ENCODE data around the gene LMNTD2.

LMNTD2 gene, protein sequence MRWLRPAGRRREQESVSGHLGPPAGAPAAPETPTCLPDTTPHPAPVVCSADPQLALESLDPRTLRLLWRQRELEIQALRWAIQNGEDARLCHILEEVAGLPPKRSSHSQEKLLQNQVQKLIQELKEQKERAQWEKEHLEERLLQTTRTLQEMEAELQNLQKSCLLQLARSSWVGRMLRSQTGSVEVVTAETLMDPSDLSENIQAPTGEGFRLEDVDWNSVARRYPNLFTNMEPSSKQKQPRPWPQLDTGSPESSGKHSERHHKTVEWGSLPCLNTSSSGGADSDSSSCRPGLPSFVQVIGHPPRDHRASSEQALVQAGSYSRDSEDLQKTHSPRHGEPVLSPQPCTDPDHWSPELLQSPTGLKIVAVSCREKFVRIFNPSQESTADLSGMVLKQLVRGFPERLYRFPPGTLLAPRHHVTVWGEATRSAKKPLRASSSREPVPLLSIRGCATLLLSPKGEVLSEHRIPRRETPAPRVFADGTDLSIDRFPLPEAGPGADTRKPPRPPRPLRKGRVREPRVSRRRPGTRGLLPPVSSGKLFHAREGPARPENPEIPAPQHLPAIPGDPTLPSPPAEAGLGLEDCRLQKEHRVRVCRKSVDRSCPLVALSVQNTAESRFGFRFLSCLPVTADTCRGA

DNA sequence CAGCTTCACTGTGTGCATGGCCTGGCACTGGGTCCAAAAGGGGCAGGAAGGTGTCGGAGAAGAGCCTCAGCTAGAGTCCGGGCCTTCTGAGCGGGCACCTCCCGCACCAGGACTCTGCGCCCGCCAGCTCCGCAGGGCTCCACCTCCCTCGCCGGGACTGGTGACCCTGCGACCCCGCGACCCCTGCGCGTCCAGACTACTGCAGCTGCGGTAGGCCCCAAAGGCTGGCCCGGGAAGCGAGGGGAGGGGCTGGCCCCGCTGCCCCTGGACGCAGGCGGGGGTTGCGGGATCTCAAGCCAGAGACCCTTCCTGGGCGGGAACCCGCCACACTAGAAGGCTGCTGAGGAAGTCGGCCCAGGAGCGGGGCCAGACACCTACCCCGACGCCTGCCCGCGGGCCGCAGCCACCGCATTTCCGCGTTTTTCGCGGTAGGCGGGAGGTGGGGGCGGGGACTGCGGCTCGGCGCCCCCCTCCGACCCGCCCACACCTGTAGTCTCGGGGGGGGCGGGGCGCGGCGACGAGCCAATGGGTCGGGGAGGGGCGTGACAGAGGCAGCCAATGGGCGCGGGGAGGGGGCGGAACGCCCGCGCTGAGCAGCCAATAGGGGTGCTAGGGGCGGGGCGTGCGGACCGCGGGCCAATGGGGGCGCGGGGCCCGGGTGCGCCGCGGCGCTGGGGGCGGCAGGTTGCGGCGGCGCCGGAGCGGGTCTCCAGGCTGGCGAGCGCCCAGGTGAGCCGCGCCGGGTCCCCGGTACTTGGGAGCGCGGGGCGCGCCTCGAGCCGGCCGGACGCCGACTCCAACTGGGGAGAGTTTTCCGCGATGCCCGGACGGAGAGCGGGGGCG is at the start of gene LMNTD2, which contains the start of gene RASSF7:
TSS of gene LMNTD2 (minus strand) at position 434 of the 843 bp plus-strand sequence. CDS start at position 412, 22 bp downstream.
TSS of gene RASSF7 (plus strand) at position 666 of the 843 bp plus-strand sequence. CDS start 799 bp downstream, outside the sequence.
- peak; percentile 86 for DNase-seq

DNA sequence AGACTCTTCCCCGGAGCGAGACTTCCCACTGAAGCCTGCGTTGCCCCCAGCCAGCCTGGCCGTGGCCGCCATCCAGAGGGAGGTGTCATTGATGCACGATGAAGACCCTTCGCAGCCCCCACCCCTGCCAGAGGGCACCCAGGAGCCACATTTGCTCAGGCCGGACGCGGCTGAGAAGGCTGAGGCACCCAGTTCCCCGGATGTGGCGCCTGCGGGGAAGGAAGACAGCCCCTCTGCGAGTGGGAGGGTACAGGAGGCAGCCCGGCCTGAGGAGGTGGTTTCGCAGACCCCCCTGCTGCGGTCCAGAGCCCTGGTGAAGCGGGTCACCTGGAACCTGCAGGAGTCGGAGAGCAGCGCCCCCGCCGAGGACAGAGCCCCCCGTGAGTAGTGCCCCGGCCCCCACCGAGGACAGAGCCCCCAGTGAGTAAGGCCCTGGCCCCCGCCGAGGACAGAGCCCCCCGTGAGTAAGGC is 48.8 kb upstream of the LMNTD2 start:
- no peak for DNase-seq

DNA sequence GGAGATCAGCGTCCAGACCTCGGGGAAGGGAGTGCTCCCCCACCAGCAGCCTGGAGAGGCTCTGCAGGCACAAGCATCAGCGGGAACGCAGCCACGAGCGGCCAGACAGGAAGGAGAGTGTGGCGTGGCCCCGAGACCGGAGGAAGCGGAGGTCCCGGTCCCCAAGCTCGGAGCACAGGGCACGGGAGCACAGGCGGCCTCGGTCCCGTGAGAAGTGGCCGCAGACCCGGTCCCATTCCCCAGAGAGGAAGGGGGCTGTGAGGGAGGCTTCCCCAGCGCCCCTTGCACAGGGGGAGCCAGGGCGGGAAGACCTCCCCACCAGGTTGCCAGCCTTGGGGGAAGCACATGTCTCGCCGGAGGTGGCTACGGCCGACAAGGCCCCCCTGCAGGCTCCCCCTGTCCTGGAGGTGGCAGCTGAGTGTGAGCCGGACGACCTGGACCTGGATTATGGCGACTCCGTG is 48.3 kb upstream of the LMNTD2 start:
- DNase-seq = no peak

DNA sequence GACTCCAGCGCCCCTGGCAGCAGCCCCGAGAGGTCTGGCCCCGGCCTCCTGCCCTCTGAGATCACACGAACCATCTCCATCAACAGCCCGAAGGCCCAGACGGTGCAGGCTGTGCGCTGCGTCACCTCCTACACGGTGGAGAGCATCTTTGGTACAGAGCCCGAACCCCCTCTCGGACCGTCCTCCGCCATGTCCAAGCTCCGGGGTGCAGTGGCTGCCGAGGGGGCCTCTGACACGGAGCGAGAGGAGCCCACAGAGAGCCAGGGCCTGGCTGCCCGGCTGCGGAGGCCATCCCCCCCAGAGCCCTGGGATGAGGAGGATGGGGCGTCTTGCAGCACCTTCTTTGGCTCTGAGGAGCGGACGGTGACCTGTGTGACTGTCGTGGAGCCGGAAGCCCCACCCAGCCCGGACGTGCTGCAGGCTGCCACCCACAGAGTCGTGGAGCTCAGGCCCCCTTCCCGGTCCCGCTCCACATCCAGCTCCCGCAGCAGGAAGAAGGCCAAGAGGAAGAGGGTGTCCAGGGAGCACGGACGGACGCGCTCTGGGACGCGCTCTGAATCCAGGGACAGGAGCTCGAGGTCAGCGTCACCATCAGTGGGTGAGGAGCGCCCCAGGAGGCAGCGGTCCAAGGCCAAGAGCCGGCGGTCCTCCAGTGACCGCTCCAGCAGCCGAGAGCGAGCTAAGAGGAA is 47.6 kb upstream of the LMNTD2 start:
- no peak for DNase-seq

DNA sequence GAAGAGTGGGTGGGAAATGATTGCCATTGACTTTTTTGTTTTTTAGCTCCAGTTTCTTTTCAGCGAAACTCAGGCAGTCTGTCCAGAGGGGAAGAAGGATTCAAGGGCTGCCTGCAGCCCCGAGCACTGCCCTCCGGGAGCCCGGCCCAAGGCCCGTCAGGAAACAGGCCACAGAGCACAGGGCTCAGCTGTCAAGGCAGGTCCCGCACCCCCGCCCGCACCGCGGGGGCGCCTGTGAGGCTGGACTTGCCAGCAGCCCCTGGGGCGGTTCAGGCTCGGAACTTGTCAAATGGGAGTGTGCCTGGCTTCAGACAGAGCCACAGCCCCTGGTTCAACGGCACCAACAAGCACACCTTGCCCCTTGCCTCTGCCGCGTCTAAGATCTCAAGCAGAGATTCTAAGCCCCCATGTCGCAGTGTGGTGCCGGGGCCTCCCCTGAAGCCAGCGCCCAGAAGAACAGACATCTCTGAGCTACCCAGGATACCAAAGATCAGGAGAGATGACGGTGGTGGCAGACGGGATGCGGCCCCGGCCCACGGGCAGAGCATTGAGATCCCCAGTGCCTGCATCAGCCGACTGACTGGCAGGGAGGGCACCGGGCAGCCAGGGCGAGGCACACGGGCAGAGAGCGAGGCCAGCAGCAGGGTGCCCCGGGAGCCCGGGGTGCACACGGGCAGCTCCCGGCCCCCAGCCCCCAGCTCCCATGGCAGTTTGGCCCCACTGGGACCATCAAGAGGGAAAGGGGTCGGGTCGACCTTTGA is 46.7 kb upstream of the LMNTD2 start:
- DNase-seq = no peak

DNA sequence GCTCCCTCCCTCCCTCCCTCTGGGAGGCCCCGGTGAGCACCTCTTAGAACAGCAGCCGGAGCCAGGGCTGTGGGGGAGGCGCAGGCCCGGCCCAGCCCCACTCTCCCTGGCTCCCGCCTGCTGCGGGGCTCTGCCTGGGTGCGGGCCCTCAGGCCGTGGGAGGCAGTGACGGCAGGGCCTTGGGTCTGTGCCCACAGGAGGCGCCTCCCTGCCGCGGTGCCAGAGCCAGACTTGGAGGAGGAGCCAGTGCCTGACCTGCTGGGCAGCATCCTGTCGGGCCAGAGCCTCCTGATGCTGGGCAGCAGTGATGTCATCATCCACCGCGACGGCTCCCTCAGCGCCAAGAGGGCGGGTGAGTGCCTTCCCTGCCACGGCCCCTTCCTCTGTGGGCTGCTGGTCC is 45.7 kb upstream of the LMNTD2 start:
- DNase-seq = no peak

DNA sequence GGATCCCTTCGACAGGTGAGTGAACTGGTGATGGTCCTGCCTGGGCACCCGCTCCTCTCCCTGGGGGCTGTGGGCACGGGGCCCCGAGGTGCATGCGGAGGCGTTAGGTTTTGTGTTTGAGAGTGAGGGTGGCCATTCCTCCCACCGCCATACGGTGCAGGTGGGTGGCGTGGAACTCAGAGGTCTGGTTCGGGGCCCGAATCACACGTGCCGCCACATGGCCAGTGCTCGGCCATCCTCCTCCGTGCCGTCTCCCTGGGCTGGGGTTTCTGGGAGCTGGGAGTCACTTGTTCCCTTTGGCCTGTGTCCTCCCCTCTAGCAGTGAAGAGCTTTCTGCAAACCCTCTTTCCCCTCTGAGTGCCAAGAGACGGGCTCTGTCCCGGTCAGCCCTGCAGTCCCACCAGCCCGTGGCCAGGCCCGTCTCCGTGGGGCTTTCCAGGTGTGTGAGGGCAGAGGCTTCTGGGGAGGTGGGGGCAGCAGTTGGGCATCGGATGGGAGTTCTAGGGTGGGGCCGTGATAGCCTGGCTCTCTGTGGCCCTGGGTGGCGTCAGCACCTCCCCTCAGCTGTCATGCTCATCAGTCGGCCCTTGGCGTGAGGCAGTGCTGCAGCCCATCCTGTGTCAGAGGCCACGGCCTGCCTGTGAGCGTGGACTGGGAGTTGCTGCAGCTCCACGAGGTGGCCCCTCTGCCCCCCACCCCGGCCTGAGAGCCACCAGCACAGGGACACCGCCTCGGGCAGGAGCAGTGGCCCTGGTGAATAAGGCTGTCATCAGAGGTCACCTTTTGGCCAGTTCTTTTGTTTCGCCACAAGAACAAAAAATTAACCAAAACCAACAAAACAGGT is 45.0 kb upstream of the LMNTD2 start:
- DNase-seq = no peak

DNA sequence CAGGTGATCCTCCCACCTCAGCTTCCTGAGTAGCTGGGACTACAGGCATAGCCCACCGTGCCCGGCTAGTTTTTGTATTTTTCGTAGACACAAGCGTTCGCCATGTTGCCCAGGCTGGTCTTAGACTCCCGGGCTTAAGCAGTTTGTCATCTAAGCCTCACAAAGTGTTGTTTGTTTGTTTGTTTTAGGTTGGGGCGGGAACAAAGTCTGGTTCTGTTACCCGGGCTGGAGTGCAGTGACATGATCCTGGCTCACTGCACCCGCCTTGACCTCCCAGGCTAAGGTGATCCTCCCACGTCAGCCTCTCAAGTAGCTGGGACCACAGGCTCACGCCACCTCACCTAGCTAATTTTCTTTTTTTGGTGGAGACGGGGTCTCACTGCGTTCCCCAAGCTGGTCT is 42.6 kb upstream of the LMNTD2 start:
- no peak for DNase-seq

DNA sequence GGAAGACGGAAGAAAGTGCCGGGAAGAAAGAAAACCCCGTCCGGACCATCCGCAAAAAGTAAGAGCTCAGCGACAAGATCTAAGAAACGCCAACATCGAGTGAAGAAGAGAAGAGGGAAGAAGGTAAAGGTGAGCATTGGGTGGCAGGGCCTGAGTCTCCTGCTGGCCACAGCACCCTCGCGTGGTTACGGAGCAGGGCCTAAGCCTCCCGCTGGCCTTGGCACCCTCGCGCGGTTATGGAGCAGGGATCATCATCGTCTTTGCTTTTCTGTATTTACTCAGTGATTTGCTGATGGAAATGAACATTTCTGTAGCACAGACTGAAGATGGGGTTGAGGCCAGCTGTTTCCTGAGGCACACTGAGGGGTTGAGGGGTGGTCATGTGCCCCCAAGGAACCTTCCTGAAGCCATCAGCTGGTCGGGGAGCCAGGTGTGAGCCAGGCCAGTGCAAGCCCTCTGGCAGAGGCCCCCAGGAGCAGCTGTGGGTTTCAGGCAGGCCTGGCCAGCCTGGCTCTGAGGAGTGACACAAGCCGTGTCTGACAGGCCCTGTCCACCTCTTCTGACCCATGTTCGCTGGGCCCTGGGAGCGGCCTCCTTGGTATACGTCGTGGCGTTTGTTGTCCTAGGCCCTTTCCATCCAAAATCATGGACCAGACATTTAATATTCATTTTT is 41.2 kb upstream of the LMNTD2 start:
- no peak for DNase-seq

DNA sequence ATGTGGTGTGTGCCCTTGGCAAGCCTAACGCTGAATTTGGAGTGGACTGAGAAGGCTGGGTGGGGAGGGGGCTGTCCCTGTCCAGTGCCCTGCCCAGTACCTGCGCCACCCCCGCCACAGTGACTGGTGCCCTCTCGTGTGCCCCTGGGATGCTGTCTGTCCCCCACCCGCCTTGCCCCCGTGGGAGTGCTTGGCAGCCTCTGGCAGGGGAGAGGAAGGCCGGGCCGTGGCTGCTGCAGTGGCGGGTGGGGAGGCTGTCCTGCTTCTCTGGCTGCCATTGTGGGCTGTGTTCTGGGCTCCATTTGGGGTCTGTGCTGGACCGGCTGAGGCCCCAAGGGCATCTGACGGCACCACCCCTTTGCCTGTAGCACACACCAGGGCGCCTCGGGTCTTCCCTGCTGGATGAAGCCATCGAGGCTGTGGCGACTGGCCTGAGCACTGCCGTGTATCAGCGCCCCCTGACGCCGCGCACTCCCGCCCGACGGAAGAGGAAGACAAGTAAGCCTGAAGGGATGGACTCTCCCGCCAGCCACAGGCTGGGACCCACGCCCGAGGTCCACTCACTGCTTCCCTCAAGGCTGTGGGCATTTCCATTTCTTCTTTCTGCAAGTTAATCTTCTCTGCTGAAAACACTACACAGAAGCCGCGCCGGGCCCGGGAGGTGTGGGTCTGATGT is 37.6 kb upstream of the LMNTD2 start:
- DNase-seq = no peak

DNA sequence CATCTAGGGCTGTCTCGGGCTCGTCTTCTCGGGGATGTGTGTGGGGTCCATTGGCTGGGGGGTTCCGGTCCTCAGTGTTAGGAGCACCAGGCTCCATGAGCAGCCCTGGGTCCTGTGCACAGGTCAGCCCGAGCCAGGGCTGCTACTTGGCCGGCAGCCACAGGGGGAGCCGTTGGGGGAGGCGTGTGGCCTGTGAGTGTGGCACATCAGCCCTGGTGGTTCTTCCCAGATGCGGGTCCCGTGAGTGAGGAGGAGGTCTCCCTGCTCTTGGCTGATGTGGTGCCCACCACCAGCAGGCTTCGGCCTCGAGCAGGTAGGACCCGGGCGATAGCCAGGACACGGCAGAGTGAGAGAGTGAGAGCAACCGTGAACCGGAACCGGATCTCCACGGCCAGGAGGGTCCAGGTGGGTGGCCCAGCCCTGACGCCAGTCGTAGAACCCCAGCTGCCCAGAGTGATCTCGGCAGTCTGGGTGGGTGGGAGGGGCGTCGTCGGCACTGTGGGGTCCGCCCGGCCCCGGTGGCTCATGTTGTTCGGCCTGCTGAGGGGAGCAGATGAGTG is 36.7 kb upstream of the LMNTD2 start:
- DNase-seq = no peak

DNA sequence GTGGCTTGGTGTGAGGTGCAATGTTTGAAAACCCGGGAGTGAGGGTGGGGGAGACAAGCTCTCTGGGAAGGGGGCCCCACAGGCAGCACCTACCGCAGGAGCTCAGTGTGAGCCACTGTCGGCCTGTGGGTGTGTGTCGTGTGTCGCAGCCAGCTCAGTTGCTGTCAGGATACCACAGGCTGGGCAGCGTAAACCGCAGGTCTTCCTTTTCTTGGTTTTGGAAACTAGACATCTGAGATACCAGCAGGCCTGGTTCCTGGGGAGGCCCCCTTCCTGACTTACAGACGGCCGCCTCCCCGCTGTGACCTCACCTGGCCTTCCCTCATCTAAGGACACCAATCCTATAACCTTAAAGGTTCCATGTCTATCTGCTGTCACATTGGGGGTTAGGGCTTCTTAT is 35.8 kb upstream of the LMNTD2 start:
- DNase-seq = no peak

DNA sequence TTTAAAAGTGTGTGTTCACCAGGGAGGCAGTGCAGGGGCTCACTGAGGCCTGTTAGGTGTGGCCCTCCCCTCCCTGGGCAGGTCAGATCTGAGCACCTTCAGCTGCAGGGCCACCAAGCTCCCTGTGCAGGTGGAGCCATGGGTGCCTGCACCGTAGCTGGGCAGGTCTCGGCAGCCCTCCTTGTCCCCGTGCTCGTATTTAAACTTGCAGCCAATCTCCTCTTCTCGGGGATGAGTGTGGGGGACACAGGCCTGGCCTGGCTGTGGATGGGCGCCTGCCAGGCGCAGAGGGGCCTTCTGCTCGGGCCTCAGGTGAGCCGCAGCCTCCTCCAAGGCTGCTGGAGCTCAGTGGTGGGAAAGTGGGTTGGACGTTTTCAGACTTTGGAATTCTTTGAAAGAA is 34.9 kb upstream of the LMNTD2 start:
- no peak for DNase-seq

DNA sequence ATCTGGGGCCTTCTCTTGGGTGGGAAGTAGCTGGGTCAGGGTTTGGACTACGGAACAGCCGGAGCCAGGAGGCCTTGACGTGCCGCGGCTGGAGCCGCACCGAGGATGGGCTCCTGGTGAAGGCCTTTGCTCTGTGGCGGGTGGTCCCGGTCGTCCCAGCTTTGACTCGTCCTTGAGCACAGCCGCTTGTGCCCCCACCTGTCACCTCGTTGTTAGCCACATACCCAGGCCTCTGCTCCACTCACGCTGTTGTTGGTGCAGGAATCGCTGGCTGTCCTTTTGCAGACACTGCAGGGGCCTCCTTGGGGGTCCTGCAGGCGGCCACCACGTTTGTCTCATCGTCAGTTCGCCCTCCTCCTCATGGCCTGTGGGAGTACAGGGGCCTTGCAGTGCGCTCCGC is 32.8 kb upstream of the LMNTD2 start:
- no peak for DNase-seq

DNA sequence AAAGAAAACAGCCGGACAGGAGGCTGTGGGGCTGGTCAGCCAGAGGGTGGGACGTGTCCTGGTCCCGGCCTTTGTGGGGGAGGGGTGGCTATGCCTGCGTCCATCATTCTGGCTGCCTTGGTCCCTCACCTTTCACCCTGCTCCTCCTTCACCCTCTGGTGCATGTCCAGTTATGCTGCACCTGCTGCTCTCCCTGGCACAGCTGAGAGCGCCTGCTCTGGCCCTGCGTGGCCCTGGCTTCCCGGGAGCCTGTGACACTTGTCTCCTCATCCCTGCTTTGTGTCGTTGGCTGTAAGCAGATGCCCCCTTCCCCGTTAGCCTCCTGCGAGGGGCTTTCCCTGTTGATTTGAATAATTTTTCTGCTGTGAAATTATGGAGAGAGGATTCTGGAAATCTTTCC is 32.4 kb upstream of the LMNTD2 start:
- DNase-seq = no peak

DNA sequence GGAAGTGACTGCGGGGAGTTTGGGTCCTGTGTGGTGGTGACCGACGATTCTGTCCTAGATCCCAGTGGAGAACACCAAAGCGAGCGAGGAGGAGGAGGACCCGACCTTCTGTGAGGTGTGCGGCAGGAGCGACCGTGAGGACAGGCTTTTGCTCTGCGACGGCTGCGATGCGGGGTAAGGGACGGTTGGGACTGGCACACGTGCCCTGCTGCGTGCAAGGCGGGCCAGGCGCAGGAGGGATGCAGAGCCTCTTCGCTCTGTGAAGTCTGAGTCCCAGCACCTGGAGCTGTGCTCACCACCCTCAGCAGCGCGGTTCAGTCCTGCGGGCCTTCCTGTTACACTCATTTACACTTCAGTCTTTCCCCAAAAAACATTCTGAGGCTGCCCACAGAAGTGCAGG is 32.0 kb upstream of the LMNTD2 start:
- DNase-seq = no peak

DNA sequence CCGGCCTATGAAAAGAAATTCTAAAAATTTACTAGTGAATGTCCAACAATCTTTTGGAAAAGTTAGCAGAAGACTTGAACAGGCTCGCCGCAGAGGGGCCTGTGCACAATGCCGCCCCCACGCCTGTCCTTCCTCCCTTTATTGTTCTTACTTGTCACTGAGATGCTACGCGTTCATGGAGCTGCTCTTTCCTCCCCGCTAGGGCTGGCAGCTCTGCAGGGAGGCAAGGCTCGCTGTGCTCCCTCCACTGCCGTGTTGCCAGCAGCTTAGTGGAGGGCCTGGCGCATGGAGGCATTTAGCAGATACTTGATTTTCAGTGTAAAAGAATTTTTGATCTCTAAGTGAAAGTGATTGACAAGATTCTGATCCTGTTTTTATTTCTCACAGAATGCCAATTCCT is 30.5 kb upstream of the LMNTD2 start:
- no peak for DNase-seq

DNA sequence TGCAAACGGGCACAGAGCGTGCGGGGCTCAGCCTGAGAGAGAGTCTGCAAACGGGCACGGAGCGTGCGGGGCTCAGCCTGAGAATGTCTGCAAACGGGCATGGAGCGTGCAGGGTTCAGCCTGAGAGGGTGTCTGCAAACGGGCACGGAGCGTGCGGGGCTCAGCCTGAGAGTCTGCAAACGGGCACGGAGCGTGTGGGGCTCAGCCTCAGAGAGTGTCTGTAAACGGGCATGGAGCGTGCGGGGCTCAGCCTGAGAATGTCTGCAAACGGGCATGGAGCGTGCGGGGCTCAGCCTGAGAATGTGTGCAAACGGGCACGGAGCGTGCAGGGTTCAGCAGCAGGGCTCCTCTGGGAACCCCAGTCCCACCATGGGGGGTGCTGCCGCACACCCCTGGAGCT is 29.3 kb upstream of the LMNTD2 start:
- DNase-seq = no peak

DNA sequence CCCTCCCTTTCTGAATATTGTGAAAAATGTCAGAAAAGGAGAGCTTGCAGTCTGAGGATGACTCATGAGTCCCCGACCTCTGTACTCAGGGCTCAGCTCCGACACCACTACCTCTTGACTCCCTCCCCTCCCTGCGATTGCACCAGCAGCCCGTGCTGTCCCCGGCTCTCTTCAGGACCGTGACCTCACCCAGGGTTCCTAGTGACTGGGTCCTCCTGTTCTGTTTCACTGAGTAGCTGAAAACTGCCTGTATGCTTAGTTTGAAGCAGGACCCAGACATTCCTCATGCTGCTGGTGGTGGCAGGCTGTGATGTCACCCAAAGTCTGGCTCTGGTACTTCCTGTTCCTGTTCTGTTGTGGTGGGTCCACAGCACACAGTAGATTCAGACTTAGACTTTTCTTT is 27.4 kb upstream of the LMNTD2 start:
- no peak for DNase-seq
